HuH-7 (cell line): ENCODE results near the gene DNAH11.
"Not testable (repeated sequence)": the region's sequence is repeated elsewhere in the genome, so short reads cannot be mapped to it uniquely, and the experiment has no call there.

Experiments
- DNase-seq: peaks from one replicate; pipeline ENCODE4 v3.0.0; 2011; ENCODE audit warnings: low spot score

Gene DNAH11

GRCh38 chr7:21887779-21888178 lies 344.9 kb downstream of the DNAH11 start:
- no peak for DNase-seq

- no peak for DNase-seq
These were observed 348.5 kb downstream of the DNAH11 start for GRCh38 chr7:21891291-21891690.

GRCh38 chr7:21893401-21893800 lies 350.6 kb downstream of the DNAH11 start:
- no peak for DNase-seq

GRCh38 chr7:21898265-21898930 lies 355.6 kb downstream of the DNAH11 start:
- DNase-seq, result no peak

GRCh38 chr7:21902240-21902639 lies 359.4 kb downstream of the DNAH11 start:
- DNase-seq, result no peak

- DNase-seq, result no peak
These were observed 360.4 kb downstream of the DNAH11 start for GRCh38 chr7:21903020-21903786.

GRCh38 chr7:21908746-21909145 lies 365.9 kb downstream of the DNAH11 start:
- no peak for DNase-seq

GRCh38 chr7:21910253-21910652 lies 367.4 kb downstream of the DNAH11 start:
- DNase-seq, result no peak

- DNase-seq, result no peak
These were observed 368.6 kb downstream of the DNAH11 start for GRCh38 chr7:21911341-21911875.

- DNase-seq, result no peak
These were observed 369.5 kb downstream of the DNAH11 start for GRCh38 chr7:21912305-21912704.

- DNase-seq, result no peak
These were observed 370.3 kb downstream of the DNAH11 start for GRCh38 chr7:21912931-21913780.

GRCh38 chr7:21914671-21915070 lies 371.8 kb downstream of the DNAH11 start:
- no peak for DNase-seq

GRCh38 chr7:21915140-21915539 lies 372.3 kb downstream of the DNAH11 start:
- no peak for DNase-seq

GRCh38 chr7:21916176-21916575 lies 373.3 kb downstream of the DNAH11 start:
- no peak for DNase-seq

GRCh38 chr7:21916629-21917028 lies 373.8 kb downstream of the DNAH11 start:
- DNase-seq, result no peak

GRCh38 chr7:21918216-21918615 lies 375.4 kb downstream of the DNAH11 start:
- no peak for DNase-seq

GRCh38 chr7:21920936-21921335 lies 378.1 kb downstream of the DNAH11 start:
- no peak for DNase-seq

GRCh38 chr7:21922605-21923004 lies 379.8 kb downstream of the DNAH11 start:
- DNase-seq, result no peak

- no peak for DNase-seq
These were observed 380.8 kb downstream of the DNAH11 start for GRCh38 chr7:21923658-21924057.

GRCh38 chr7:21926448-21926847 lies 383.6 kb downstream of the DNAH11 start:
- DNase-seq, result no peak

- DNase-seq, result no peak
These were observed 384.9 kb downstream of the DNAH11 start for GRCh38 chr7:21927693-21928092.

- not testable (repeated sequence) for DNase-seq
These were observed 390.5 kb downstream of the DNAH11 start for GRCh38 chr7:21933293-21933692.
